ENCODE results near the gene SGIP1.

The SGIP1 gene

GRCh38 chr1:66525086-66525485 lies 8.9 kb upstream of the SGIP1 start:
- DNase-seq: no peak

GRCh38 chr1:66526036-66526435 lies 7.9 kb upstream of the SGIP1 start:
- DNase-seq: no peak

- DNase-seq: no peak
Measured at GRCh38 chr1:66526991-66527390, 7.0 kb upstream of the SGIP1 start.

- no peak for DNase-seq
Measured at GRCh38 chr1:66527686-66528085, 6.3 kb upstream of the SGIP1 start.

- no peak for DNase-seq
Measured at GRCh38 chr1:66528580-66528979, 5.4 kb upstream of the SGIP1 start.

GRCh38 chr1:66532214-66532613 lies 1.7 kb upstream of the SGIP1 start:
- DNase-seq: no peak

GRCh38 chr1:66532798-66533783 lies 862 bp upstream of the SGIP1 start:
- peak; percentile 58 for DNase-seq

GRCh38 chr1:66535061-66535460 lies 1.1 kb downstream of the SGIP1 start:
- DNase-seq: no peak

GRCh38 chr1:66535853-66536252 lies 1.9 kb downstream of the SGIP1 start:
- no peak for DNase-seq

- DNase-seq: no peak
Measured at GRCh38 chr1:66537718-66538117, 3.8 kb downstream of the SGIP1 start.

GRCh38 chr1:66539491-66539890 lies 5.5 kb downstream of the SGIP1 start:
- DNase-seq: no peak

- DNase-seq: no peak
Measured at GRCh38 chr1:66540434-66541032, 6.6 kb downstream of the SGIP1 start.

GRCh38 chr1:66542314-66542713 lies 8.4 kb downstream of the SGIP1 start:
- DNase-seq: no peak

- no peak for DNase-seq
Measured at GRCh38 chr1:66542811-66543767, 9.1 kb downstream of the SGIP1 start.

- DNase-seq: no peak
Measured at GRCh38 chr1:66546047-66546810, 12.3 kb downstream of the SGIP1 start.

GRCh38 chr1:66549017-66549416 lies 15.1 kb downstream of the SGIP1 start:
- no peak for DNase-seq

- DNase-seq: no peak
Measured at GRCh38 chr1:66550243-66550642, 16.3 kb downstream of the SGIP1 start.

- DNase-seq: no peak
Measured at GRCh38 chr1:66552287-66552686, 18.3 kb downstream of the SGIP1 start.

- DNase-seq: no peak
Measured at GRCh38 chr1:66552829-66553228, 18.9 kb downstream of the SGIP1 start.

GRCh38 chr1:66553846-66554245 lies 19.9 kb downstream of the SGIP1 start:
- no peak for DNase-seq

GRCh38 chr1:66556161-66556611 lies 22.2 kb downstream of the SGIP1 start:
- no peak for DNase-seq

GRCh38 chr1:66557157-66557556 lies 23.2 kb downstream of the SGIP1 start:
- no peak for DNase-seq
